Activated CD8-positive, alpha-beta memory T cell treated with anti-CD3 and anti-CD28 coated beads for 36 hours (primary cell): Measurements from ENCODE around the gene STX17. TPM values are rescaled to one million over a fixed set of nuclear protein-coding genes. Genes with fewer than 3 reads are reported as not detected.

ENCODE experiments used
- CTCF ChIA-PET: fragments of 350-600 bp; sonication (Branson Sonifier 250); formaldehyde crosslinking; loops from one replicate; lab custom pipeline; 2021; ENCODE audit warnings: antibody characterized with exemption; lab: Charles Lee
- POLR2A ChIA-PET: fragments of 350-600 bp; sonication (Branson Sonifier 250); formaldehyde crosslinking; loops from one replicate; lab custom pipeline; 2021; ENCODE audit warnings: antibody characterized with exemption; lab: Charles Lee
- total RNA-seq, 2 experiments: library from RNA; stranded (reverse); gene quantifications; one replicate each; pipeline ENCODE4 v1.2.3, GENCODE V29; 2021

Gene STX17
- total RNA-seq, 2 experiments from 2014 or later: 19.4 to 23.8 TPM

GRCh38 chr9:99896119-99896518, 10.3 kb upstream of the STX17 start:
- POLR2A ChIA-PET: no interaction called here
- CTCF ChIA-PET: no interaction called here

DNA sequence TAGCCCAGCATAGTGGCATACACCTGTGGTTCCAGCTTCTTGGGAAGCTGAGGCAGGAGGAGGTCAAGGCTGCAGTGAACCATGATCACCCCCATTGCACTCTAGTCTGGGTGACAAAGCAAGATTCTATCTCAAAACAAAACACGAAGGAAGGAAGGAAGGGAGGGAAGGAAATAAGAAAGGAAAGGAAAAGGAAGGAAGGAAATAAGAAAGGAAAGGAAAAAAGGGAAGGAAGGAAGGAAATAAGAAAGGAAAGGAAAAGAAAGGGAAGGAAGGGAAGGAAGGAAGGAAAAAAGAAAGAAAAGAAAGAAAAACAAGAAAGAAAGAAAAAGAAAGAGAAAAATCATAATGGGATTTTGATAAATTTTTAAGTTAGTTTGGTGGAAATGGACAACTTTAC, 3.1 kb upstream of the STX17 start:
- ChIA-PET CTCF (no interaction called here), POLR2A (no interaction called here)

- POLR2A ChIA-PET: interaction anchor here (0.6 kb wide), 1 partner anchor 368 kb away, joined by 3 read pairs; no protein-coding TSS in a partner anchor
- CTCF ChIA-PET: interaction anchor here (0.6 to 1.5 kb wide), 4 partner anchors 13 to 95 kb away, joined by 3 to 4 read pairs (median 4); no protein-coding TSS in a partner anchor
These were observed 536 bp upstream of the STX17 start for GRCh38 chr9:99905833-99906402.

GRCh38 chr9:99907208-99907532, 716 bp downstream of the STX17 start:
- POLR2A ChIA-PET: interaction anchor here (0.6 to 1.0 kb wide), 3 partner anchors 23 to 82 kb away, joined by 3 to 4 read pairs (median 3); no protein-coding TSS in a partner anchor

GRCh38 chr9:99911600-99911999, 5.1 kb downstream of the STX17 start:
- ChIA-PET POLR2A (interaction anchor here (0.6 kb wide), 1 partner anchor 87 kb away, joined by 3 read pairs; no protein-coding TSS in a partner anchor), CTCF (no interaction called here)

More at GRCh38 chr9:99907208-99907532, 716 bp downstream of the STX17 start:
- CTCF ChIA-PET: interaction anchor here (1.1 kb wide), 1 partner anchor 72 kb away, joined by 3 read pairs; no protein-coding TSS in a partner anchor

DNA sequence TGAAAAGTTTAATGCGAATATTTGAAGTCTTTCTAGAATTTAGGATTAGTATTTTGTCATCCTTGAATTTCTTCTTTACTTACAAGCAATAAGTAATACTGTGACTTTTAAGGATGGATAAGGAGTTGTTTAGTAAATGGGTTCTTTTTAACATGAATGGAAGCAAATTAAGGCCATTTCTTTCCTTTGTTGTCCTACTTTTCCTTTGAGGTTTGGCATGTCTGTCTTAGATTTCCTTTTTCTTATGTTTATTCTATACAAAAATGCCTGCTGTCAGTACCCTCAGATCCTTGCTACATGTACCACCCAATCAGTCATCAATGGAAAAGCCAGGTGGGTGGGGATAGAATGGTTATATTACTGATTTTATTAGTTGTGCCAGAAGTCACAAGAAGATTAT, 10.2 kb downstream of the STX17 start:
- ChIA-PET CTCF (no interaction called here), POLR2A (no interaction called here)

GRCh38 chr9:99918134-99918533, 11.7 kb downstream of the STX17 start:
- POLR2A ChIA-PET: interaction anchor here (0.7 kb wide), 1 partner anchor 560 kb away, joined by 3 read pairs; no protein-coding TSS in a partner anchor
- CTCF ChIA-PET: interaction anchor here (1.0 kb wide), 1 partner anchor 10 kb away, joined by 3 read pairs; no protein-coding TSS in a partner anchor

GRCh38 chr9:99919930-99920329, 13.5 kb downstream of the STX17 start:
- ChIA-PET CTCF (interaction anchor here (1.0 kb wide), 1 partner anchor 14 kb away, joined by 4 read pairs; no protein-coding TSS in a partner anchor), POLR2A (no interaction called here)

DNA sequence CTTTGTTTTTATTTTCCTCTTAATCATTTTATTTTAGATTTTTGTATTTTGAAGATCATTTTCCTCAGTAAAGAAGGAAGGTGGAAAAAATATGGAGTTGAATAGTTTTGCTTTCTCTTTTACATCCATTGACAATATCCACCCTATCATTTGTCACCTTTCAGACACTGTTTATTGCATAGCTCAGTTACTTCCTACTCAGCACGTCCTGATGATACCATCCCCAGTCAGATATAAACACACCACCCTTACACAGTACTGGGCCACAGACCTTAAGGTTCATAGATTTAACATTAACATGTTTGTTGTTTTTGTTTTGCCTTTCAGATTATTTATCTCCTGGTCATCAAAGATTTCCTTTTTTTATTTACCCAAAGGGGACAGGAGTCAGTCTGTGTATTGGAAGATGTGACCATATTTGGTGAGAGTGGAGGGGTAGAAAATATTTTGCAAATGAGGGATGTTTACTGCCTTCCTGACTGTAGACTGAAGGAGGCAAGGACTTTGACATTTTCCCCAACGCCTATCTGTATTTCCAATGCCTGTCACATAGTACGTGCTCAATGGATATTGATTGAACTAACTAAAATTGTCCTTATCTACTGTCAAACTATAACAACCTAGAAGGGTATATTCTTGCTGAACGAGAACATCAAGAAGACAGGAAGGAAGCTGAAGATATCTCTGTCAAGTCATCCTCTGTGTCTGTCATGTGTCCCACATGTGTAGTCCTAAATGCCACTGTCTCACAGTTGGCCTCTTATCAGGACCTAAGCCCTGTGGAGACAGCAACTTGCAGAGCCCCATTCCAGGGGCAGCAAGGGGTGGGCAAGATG, 15.6 kb downstream of the STX17 start:
- ChIA-PET POLR2A (no interaction called here), CTCF (no interaction called here)

DNA sequence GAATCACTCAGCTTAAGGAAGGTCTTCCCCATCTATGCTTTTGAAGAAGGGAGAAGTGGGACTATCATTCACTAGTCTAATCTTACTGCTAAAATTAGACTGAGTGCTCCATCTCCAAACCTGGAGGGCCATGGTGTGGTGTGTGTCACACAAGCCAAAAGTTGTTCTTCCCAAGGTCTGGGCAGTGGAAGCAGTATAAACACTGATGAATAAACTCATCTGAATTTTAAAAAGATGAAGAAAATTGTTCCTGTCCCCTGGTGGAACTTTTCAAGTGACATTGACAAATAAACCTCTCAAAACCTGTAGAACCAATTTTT, 16.2 kb downstream of the STX17 start:
- POLR2A ChIA-PET: no interaction called here
- CTCF ChIA-PET: no interaction called here

GRCh38 chr9:99925541-99925940, 19.1 kb downstream of the STX17 start:
- CTCF ChIA-PET: no interaction called here
- POLR2A ChIA-PET: interaction anchor here (0.6 kb wide), 1 partner anchor 22 kb away, joined by 3 read pairs; no protein-coding TSS in a partner anchor

DNA sequence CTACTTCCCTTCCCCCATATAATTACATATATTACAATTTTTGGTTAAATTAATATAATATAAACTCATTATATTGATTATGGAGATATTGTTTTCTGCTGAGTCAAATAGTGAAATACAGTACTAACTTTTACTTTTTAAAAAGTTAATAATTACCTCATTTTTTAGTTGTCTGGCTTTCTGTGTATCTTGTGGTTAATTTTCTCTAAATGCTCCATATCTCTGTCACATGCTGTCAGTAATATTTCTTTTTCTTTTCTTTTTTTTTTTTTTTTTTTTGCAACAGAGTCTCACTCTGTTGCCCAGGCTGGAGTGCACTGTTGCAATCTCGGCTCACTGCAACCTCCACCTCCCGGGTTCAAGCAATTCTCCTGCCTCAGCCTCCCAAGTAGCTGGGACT, 23.2 kb downstream of the STX17 start:
- POLR2A ChIA-PET: no interaction called here
- CTCF ChIA-PET: no interaction called here

DNA sequence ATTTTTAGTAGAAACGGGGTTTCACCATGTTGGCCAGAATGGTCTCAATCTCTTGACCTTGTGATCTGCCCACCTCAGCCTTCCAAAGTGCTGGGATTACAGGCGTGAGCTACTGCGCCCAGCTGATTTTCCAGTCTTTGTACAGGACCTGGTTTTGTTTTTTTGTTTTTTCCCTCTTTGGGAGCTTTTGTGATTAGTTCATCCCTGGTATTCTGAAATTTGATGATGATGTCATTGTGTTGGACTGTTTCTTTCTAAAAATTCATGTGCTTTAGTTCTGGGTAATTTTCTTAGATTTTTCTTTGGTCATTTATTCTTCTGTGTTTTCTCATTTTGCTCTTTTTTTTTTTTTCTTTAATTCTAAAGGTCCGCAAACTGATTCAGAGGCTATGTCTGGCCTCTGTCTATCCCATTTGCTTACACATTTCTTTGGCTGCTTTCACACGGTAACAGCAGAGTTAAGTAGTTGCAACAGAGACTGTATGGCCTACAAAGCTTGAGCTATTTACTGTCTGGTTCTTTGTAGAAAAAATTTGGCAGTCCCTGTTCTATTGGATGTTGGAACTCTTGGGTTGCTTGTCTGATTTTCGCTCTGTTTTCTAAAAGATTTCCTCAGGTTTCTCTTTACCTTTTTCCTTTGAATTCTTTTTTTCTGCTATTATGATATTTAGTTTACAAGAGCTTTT, 24.8 kb downstream of the STX17 start:
- POLR2A ChIA-PET: no interaction called here
- CTCF ChIA-PET: interaction anchor here (0.7 to 1.0 kb wide), 3 partner anchors 13 to 629 kb away, joined by 3 read pairs; no protein-coding TSS in a partner anchor

DNA sequence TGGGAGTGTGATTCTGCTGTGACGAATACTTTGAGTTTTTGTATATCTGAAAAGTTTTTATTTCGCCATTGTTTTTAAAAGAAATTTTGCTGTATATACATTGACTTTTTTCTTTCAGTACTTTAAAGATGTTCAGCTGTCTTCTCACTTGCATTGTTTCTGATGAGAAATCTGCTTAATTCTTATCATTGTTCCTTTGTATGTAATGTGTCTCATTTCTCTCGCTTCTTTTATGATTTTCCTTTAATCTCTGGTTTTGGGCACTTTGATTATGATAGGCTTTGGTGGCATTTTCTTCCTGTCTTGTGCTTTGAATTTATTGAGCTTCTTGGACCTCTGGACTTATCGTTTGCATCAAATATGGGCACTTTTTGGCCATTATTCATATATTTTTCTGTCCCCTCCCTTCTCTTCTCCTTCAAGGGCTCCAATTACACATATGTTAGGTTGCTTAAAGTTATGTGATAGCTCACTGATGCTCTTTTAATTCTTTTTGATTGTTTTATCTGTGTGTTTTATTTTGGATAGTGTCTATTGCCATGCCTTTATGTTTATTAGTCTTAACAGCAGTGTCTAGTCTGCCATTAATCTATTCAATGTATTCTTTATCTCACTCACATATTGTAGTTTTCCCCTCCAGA, 30.6 kb downstream of the STX17 start:
- ChIA-PET CTCF (no interaction called here), POLR2A (no interaction called here)

- POLR2A ChIA-PET: no interaction called here
- CTCF ChIA-PET: no interaction called here
These were observed 40.9 kb downstream of the STX17 start for GRCh38 chr9:99947395-99947794.

GRCh38 chr9:99948482-99948881, 42.0 kb downstream of the STX17 start:
- ChIA-PET CTCF (no interaction called here), POLR2A (no interaction called here)

DNA sequence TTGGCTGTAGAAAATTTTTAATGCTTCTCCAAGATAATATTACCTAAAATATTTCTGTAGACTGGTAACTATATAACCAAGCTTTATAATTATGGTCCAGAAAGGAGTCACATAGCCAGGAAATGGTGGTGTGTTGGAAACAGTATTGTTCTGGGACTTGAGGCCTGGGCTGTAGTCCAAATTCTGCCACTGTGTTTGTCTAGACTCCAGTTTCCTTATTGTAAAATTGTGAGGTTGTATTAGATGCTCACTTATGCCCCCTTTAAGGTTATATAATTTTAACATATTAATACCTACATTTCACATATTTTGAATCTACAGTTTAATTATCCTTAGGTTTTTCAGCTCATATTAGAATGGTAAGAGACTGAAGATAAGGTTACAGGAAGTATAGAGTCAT, 42.4 kb downstream of the STX17 start:
- ChIA-PET POLR2A (no interaction called here), CTCF (no interaction called here)

DNA sequence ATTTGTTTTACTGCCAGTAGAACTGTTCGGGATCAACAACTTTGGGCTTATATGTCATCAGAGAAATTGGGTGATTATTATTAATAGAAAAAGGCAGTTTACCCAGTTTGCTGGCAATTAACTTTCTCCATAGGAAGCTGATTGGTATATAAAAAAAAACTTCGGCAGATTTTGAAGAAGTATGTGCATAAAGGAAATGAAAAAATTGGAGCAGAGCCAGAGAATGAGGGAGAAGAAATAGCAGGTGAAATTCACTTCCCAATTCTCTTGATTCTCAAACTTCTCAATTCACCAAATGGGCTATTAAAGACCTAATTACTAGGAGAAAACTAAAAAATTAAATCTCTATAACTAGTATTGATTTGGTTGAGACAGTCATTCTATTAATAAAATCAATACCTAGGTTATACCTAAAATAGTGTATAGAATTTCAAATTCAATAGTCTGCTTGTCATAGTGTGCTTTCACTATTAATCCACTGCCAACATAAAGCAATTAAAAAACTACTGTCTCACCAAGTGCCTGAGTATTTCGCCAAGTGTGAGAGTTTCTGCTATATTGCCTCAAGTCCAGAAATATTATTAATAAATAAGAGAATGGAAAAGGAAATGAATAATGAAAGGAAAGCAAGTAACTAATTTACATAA, 47.5 kb downstream of the STX17 start:
- ChIA-PET POLR2A (interaction anchor here (0.8 kb wide), 1 partner anchor 129 kb away, joined by 3 read pairs; no protein-coding TSS in a partner anchor), CTCF (no interaction called here)

DNA sequence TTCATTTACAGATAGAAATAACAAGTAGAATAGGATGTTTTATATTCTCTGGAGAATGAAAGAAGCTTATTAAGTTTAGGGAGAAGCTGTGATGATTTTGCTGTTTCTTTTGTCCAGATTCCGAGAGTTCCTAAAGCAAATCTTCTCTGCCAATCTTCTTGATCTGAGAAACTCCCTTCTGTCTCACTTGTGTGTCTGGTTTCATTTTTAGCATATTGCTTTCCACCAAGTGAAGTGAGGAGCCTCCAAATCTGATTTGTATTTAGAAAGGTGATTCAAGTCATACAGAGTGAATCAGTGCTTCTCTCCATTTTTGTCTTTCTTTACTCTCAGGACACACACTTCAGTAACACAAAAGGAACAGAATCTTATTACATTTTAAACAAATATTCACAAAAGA, 48.4 kb downstream of the STX17 start:
- CTCF ChIA-PET: no interaction called here
- POLR2A ChIA-PET: no interaction called here
